ENCODE results near the gene GRAMD4.

- TF ChIP-seq EP300 (IDR thresholded peaks at IDR 0.05), result no peak
- no peak for TF ChIP-seq CTCF (IDR thresholded peaks at IDR 0.05)
- no peak for TF ChIP-seq KDM5A (IDR thresholded peaks at IDR 0.05)
- no peak for TF ChIP-seq CHD4 (IDR thresholded peaks at IDR 0.05; ENCODE audit: borderline replicate concordance)
- no peak for TF ChIP-seq RFX5 (IDR thresholded peaks at IDR 0.05)
- no peak for TF ChIP-seq ESRRA (IDR thresholded peaks at IDR 0.05; ENCODE audit: borderline replicate concordance, low read length)
- TF ChIP-seq KDM1A (IDR thresholded peaks at IDR 0.05; ENCODE audit: low read depth), result no peak
Observed at GRCh38 chr22:46693634-46694415, 73.6 kb downstream of the GRAMD4 start.
